HG03060 (cell line): ENCODE data around the gene DYNC2I2.
"Not testable (repeated sequence)": the region's sequence is repeated elsewhere in the genome, so short reads cannot be mapped to it uniquely, and the experiment has no call there.

ENCODE experiments used
- ATAC-seq: cut with Tn5 transposase; IDR thresholded peaks from one replicate; pipeline ENCODE4 v1.9.1; 2021; ENCODE audit warnings: low read depth, moderate number of reproducible peaks; ENCODE audit not compliant: unreplicated experiment

The DYNC2I2 gene

DNA sequence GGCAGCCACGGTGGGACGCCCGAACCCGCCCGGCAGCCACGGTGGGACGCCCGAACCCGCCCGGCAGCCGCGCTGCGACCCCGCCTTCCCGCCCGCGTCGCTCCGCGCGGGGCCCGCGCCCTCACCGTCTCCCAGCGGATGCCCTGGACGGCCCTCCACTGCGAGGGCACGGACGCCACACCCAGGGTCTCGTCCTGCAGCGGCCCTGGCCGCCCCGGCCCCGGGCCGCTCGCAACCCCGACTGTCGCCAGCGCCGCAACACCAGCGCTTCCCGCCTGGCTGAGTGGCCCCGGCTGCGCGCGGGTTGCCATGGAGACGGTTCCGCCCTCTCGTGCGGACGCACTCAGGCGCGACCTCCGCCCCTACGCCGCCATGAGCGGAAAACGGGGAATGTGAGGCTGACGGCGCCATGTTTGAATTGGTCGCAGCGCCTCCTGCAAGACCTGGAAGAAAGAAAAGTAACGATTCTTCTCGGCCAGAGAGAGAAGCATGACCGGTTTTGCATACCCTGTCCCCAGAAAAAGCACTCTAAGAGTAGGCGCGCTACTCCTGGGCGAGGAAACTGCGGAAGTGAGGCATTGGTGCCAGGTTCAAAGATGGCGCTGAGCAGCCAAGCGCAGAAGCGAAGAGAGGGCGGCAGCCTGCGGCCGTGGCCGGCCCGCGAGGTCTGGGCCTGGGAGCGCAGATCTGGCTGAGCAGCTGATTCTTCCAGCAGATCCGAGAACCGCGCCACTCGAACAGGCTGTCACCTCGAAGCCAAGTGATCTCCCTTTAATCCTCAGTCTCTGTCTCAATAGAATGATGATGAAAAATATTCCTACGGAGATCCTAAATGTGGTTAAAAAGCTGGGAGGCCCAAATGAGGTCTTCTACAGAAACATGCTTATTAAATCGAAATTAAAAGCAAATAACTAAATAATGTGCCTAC is at the start of gene DYNC2I2:
TSS of gene DYNC2I2 (minus strand) at position 432 of the 928 bp plus-strand sequence. CDS start at position 311, 121 bp downstream.
- ATAC-seq, result peak; percentile 43

DNA sequence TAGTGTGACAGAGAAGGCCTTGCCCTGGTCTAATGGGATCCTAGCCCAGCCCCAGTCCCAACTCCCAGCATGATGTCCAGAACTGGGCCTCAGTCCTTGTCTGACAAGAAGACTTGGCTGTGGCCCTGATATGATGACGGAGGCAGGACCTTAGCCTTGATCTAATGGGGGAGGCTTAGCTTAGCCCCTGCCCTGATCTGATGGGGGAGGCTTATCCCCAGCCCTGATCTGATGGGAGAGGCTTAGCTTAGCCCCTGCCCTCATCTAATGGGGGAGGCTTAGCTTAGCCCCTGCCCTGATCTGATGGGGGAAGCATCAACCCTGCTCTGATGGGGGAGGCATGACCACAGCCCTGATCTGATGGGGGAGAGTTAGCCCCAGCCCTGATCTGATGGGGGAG is 49.4 kb upstream of the DYNC2I2 start:
- ATAC-seq, result no peak

DNA sequence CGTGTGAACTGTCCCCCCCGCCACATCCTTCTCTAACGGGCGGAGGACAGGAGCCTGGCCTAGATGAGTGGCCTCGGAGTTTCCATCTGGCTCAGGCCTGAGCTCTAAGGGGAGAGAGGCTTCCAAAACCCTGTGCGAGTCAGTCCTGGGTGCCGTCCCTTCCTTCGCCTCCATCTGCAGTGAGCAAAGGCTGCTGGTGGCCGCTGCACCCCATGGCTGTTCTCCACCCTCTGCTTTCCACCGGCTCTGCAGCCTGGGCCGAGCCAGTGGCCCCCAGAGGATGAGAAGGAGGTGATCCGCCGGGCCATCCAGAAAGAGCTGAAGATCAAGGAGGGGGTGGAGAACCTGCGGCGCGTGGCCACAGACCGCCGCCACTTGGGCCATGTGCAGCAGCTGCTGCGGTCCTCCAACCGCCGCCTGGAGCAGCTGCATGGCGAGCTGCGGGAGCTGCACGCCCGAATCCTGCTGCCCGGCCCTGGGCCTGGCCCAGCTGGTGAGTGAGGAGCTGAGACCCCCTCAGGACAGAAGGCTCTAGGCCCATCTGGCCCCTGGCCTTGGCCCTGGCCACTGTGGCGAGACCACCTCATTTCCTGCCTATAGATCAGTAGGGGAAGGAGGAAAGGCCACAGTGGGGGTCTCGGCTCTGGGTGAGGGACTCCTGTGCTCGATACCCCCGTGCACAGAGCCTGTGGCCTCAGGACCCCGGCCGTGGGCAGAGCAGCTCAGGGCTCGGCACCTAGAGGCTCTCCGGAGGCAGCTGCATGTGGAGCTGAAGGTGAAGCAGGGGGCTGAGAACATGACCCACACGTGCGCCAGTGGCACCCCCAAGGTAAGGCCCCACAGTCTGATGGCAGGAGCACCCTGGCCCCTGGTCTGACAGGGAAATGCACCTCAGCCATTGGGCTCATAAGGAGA is 48.7 kb upstream of the DYNC2I2 start:
- no peak for ATAC-seq

DNA sequence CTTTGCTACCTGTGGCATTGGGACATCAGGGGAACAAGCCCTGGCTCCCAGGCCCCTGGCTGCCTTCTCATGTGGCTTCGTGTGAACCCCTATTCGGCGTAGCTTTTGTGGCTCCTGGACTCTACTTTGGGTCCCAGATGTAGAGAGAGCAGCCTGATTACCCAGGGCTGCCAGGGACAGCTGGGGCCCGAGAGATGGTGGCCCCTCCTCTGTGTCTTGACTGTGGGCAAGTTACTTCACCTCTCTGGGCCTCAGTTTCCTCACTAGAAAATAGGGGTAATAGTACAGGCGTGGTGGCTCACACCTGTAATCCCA is 47.7 kb upstream of the DYNC2I2 start:
- ATAC-seq, result no peak

DNA sequence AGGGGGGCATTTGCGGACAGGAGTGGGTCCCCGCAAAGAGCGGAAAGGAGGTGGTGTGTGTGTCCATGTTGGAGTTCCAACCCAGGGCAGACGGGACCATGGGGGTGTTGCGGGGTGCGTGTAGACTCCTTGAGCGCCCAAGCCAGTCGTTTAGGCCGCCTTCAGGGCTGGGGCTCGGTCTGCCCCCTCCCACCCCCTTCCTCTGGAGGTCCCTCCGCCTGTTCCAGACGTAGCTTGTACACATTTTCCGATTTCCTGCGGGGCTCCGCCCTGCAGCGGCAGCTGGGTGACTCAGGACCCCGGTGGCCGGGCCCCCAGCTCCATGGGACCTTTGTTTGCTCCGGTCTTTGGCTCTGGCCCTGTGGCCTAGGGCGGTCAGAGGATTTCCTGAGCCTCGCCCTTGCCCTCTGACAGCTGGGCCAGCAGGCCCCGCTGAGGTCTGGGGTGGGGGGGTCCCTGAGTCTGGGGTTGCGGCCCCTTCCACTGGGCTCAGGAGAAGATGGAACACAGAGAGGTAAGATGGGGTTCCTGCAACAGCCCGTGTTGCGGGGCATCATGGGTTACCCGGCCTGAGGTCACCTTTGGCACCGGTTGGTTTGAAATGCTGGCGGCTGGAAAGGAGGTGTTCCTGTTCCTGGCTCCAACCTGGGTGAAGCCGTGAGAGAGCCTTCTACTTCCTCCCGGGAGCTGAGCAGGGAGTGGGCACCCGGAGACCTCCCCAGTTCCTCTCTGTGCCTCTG is 47.1 kb upstream of the DYNC2I2 start:
- ATAC-seq, result no peak

DNA sequence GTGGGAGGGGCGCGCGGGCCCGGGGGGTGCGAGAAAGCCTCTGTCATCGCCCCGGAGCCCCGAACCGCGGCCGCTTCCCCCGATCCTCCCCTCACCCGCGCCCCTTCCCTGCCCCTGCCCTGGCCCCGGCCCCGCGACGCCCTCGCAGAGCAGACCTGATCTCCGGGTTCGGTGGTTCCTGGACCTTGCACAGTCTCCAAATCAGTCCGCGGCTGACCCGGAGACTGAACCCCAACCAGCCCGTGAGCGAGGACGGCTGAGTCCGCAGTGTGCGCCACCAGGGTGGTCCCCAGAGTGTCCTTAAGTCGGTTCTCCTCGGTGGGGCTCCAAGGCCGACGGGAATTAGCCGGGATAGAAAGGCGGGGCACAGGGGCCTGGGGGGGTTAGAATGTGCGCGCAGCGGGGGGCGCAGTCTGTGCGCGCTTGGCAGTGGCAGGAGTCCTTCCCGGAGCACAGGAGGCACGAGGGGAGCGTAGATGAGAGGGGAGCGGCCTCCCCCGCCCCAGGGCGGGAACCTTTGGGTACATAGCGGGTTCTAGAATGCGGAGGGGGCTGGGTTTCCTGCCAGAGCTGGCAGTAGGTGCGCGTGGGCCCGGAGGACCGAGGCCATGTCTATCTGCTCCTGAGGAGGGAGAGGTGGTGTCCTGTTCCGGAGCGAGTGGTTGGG is 46.4 kb upstream of the DYNC2I2 start:
- ATAC-seq, result no peak

DNA sequence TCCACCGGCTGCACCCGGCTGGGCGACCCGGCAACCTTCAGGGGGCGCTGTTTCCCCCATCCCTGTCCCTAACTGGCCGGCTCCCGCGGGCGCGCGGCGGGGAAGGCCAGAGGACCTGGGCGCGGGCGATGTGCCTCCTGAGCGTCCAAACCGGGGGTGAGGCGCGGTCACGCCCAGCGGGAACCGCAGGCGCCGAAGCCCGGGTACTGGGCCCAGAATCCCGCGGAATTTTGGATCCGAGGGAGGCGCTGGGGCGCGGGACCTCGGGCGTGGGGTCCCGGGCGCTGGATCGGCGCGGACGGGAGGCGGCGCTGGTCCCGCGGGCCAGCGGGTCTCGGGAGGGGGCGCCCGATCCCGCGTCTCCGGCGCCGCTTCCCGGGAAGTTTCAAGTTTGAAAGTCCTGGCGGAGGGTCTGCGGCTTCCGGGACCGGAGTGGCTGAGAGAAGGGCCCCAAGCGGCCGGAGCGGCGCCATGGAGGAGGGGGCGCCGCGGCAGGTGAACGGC is 45.9 kb upstream of the DYNC2I2 start, which contains the start of gene PKN3:
TSS of gene PKN3 (plus strand) at position 59 of the 504 bp plus-strand sequence. CDS start at position 472, 413 bp downstream.
- ATAC-seq, result no peak

DNA sequence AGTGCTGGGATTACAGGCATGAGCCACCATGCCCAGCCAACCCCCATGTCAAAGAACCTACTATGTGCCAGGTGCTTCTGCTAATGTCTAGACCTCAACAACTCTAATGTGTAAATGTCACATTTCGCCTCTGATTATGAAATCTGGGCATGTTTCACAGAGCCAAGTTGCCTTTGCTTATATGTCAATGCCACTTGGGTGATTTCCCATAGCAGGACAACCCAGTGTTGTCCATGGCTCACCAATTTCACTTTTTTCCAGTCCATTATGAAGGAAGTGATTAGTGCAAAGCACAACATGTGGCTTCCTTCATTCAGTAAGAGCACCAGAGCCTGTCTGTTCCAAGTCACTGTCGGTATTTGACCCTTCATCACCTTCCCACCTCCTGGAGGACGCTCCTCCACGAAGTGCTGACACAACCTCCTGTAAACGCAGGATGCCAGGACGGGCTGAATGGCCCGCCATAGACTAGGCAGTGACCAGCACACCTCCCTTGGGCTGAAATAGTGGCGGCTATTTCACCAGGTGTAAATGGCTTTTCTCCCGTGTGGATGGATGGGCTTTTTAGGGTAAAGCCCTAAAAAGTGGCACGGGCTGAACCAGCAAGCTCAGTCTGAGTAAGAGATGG is 44.7 kb upstream of the DYNC2I2 start:
- no peak for ATAC-seq

DNA sequence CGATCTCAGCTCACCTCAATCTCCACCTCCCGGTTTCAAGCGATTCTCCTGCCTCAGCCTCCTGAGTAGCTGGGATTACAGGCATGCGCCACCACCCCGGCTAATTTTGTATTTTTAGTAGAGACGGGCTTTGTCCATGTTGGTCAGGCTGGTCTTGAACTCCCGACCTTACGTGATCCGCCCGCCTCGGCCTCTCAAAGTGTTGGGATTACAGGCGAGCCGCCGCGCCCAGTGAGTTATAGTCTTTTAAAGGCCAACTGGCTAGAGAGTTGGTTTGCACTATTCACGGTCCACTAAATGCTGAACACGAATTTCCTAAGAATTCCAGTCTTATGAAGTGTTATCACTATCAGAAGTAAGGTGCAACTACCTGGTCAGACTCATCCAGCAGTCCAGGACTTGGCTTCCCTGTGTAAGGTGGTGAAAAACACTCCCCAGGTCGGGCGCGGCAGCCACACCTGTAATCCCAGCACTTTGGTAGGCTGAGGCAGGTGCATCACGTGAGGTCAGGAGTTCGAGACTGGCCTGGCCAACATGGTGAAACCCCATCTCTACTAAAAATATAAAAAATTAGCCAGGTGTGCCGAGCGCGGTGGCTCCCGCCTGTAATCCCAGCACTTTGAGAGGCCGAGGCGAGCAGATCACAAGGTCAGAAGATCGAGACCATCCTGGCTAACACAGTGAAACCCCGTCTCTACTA is 42.6 kb upstream of the DYNC2I2 start:
- not testable (repeated sequence) for ATAC-seq

DNA sequence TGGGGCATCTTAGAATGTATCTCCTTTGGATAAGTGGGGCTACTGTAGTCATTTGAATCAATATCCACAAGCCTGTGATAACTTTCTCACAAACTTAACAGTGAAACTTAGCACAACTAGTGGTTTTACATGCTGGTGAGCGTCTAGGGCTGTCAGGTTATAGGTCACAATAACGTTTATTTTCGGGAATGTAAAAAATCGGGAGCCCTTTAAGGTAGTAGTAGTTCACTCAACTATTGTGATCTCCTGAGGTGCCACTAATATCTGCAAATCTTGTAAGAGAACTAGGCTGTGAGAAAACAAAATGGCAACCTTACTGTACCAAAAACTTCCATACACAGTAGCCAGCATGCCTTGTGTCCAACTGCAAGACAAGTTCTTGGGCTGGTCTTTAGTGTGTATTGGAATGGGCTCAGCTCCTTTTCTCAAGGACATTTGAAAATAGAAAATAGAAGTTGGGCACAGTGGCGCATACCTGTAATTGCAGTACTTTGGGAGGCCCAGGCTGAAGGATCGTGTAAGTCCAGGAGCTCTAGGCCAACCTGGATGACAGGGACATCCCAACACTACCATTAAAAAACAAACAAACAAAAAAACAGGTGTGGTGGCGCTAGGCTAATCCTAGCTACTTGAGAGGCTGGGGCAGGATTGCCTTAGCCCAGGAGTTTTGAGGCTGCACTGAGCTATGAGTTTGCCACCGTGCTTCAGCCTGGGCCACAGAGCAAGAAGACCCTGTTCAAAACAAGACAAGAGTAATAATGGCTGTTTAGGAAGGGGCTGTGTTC is 40.5 kb upstream of the DYNC2I2 start:
- no peak for ATAC-seq

DNA sequence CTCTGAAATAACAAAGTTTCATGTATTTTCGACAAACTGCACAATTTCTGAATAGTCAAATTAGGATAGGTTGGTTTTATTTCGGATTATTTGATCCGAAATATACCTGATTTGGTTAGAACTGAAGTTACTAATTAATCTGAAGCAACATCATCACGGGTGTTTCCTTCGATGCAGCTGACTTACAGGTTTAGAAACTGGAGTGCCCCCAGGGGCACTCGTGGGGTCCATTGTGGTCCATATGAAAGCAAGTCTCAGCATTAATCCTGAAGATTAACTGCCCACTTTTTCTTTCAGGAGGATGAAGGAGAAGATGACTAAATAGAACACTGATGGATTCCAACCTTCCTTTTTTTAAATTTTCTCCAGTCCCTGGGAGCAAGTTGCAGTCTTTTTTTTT is 37.7 kb upstream of the DYNC2I2 start:
- no peak for ATAC-seq

DNA sequence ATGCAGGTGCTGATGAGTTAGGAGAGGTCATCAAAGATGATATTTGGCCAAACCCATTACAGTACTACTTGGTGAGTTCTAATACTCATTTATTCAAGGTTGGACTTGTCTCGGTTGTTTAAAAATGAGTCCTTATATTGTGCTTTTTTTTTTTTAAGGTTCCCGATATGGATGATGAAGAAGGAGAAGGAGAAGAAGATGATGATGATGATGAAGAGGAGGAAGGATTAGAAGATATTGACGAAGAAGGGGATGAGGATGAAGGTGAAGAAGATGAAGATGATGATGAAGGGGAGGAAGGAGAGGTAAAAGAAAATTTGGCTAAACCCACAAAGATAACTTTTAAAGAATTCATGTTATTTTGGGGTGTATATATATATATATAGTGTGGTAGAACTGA is 37.1 kb upstream of the DYNC2I2 start:
- not testable (repeated sequence) for ATAC-seq

DNA sequence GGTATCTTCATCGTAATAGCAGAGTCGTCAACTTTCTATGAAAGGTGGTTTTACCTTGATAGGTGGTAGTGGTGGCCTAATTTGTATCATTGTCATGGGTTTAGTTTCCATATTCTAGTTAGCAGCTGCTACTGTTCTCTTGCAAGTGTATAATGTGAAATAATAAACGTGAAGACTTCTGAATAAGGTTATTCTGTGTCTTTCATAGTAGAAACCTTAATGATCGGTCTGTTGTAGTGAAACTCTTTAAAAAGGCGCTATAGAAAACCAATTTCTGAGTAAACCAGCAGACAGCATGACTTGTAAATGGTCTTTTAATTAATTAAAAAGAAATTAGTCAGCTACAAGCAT is 34.0 kb upstream of the DYNC2I2 start:
- no peak for ATAC-seq

DNA sequence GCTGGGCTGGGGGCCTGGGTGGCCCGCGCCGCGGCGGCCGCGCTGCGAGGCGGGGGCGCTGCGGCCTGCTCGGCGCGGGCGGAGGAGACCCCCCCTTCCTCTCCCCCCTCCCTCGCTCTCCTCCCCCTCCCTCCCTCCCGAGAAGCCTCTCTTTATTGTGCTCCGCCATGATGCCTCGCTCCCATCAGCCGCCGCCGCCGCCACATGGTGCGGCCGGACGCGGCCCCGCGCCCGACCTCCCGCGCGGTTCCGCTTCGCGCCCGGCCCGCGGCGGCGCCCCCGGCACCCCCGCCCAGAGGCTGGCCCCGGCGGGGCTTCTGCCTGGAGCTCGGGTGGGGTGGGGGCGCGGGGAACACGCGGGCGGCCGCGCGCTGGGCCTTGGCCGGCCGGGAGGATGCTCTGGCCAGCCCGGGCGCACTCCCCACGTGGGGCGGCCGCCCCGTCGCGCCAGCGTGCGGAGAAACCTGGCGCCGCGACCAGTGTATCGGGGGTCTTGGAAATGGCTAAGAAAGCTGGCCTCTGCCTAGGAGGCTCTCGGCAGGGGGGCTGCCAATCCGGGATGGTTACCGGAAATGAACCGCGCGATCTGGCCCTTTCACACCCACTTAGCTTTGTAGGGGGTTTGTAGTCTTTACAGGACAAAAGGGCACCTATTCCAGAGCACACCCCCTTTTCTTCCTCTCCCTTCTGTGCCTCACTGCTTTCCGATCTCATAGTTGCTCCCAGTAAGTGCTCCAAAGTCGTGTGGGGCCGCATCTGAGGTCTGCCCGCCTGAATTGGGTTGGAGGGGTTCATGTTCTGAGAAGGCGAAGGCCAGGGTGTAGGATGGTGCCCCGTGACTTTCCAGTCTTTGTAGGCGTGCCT is 33.4 kb upstream of the DYNC2I2 start:
- no peak for ATAC-seq

DNA sequence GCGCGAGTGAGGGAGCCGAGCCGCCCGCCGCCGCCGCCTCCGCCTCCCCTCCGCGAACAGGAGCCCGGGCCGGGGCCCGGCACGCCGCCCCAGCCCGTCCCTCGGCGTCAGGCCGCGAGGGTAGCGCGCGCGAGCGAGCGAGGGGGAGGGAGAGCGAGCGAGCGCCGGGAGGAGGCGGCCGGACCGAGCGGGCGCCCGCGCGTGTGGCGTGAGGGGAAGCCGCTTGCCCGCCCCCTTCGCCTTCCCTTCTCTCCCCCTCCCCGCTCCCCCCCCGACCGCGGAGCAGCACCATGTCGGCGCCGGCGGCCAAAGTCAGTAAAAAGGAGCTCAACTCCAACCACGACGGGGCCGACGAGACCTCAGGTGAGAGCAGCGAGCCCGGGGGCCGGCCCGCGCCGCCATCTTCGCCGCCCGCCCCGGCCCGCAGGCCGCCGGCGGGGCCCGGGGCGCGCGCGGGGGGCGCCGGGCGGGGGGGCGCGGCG is 32.7 kb upstream of the DYNC2I2 start:
- no peak for ATAC-seq

DNA sequence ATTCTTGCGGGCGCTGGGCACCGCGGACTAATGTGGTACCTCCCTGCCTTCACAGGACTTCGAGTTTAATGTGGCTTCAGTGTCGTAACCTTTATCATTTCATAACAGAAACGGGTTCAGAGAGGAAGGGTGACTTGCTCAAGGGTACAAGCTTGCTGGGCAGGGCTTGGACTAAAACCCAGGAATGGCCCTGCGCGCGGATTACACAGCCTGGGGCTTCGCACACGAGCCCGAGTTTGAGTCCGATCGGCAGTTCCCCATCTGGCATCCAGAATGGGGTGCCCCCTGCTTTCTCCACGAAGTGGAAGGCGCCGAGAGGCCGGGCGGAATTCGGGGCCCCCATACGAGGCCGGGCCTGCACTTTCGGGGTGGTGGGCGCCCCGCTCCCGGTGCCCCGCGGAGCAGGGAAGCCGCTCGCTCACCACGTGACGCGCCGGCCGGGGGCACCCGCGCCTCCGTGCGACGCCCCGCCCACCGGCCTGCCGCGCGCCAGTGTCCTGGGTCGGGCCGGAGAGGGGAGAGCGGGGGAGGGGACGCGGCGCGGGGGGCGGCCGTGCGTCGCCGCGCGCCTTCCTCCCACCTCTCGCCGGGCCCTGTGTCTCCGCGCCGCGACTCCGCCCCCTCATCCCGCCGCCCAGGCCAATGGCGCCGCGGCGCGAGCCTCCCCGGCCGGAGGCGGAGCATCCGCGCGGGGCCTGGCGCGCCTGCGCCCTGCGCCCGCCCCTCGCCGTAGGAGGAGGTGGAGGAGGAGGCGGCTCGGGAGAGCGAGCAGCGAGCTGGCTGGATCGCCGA is 32.0 kb upstream of the DYNC2I2 start, which contains the start of gene SET:
TSS of gene SET (plus strand) at position 722 of the 792 bp plus-strand sequence. CDS start 361 bp downstream, outside the sequence.
- no peak for ATAC-seq
